ENCODE results near the gene FAM222A. TPM values are rescaled to one million over a fixed set of nuclear protein-coding genes. Genes with fewer than 3 reads are reported as not detected.

FAM222A gene
- total RNA-seq, 1 experiment from 2014 or later: 18.0 TPM

DNA sequence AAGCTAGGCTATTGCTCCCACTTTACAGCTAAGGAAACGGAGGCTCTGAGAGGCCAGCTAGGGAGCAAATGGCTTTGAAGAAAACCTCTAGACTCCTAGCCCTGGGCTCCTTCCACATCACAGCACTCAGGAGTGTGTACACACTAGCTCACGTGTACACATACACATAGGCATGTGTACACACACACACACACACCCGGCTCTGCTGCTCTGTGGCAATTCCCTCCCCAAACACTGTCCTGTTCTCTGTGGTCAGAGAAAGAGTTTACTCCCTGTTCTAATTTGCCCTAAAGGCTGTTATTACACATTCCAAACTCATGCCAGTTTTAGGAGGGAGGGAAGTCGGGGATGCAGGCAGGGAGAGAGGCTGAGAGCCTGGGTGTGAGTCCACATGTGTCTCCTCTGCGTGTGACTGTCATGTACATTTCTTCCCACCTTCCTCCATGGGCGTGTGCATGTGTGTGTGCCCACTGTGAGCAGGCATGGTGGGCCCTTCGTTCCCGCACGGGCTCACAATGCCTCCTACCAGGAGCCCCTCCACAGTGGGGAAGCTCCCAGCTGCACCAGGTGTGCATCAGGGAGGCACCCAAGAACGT lies 105.4 kb downstream of the FAM222A start:
- H3K9me3 Mint-ChIP-seq (ENCODE audit: unreplicated experiment): no peaks in the 10 kb centered on the region
- Histone ChIP-seq H3K36me3 (ENCODE audit: control insufficient read depth, insufficient read depth, low read length) (no peaks in the 10 kb centered on the region), H3K4me3 (ENCODE audit: low read depth, low read length) (no peak overlapping the region), H3K9me3 (no peaks in the 10 kb centered on the region), H3K27me3 (replicated peaks; ENCODE audit: control insufficient read depth, insufficient read depth, low read length) (no peaks in the 10 kb centered on the region), H3K4me1 (peaks cover 14% of the 10 kb centered on the region)
- intact Hi-C loops (cut with micrococcal nuclease; ENCODE audit: unreplicated experiment): no loop called here
- TF ChIP-seq, protein P1, sequence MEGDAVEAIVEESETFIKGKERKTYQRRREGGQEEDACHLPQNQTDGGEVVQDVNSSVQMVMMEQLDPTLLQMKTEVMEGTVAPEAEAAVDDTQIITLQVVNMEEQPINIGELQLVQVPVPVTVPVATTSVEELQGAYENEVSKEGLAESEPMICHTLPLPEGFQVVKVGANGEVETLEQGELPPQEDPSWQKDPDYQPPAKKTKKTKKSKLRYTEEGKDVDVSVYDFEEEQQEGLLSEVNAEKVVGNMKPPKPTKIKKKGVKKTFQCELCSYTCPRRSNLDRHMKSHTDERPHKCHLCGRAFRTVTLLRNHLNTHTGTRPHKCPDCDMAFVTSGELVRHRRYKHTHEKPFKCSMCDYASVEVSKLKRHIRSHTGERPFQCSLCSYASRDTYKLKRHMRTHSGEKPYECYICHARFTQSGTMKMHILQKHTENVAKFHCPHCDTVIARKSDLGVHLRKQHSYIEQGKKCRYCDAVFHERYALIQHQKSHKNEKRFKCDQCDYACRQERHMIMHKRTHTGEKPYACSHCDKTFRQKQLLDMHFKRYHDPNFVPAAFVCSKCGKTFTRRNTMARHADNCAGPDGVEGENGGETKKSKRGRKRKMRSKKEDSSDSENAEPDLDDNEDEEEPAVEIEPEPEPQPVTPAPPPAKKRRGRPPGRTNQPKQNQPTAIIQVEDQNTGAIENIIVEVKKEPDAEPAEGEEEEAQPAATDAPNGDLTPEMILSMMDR (IDR thresholded peaks at IDR 0.05; ENCODE audit: insufficient read depth in 1 of 2, low read depth in 1 of 2, low read length in 1 of 2, severe bottlenecking in 1 of 2, unreplicated experiment in 1 of 2): no peak
- DNase-seq: no peak
- no peaks in the 10 kb centered on the region for H3K36me3 Mint-ChIP-seq (ENCODE audit: insufficient read depth, unreplicated experiment)
- H3K4me1 Mint-ChIP-seq (ENCODE audit: low read depth, unreplicated experiment): no peaks in the 10 kb centered on the region
- CTCF ChIA-PET: no interaction called here
- H3K4me3 Mint-ChIP-seq (ENCODE audit: unreplicated experiment): no peak overlapping the region
- no TSS peak for BruUV-seq (replicated peaks)
- no peak overlapping the region for H3K27ac Mint-ChIP-seq (ENCODE audit: unreplicated experiment)
- no peaks in the 10 kb centered on the region for H3K27me3 Mint-ChIP-seq (ENCODE audit: insufficient read depth, unreplicated experiment)
- POLR2A ChIA-PET: no interaction called here

Other genes with a start within 250 kb of the FAM222A start
- 40.2 and 41.5 TPM in 2 replicates for gene KCTD10, start 236.5 kb upstream of the FAM222A start, total RNA-seq (2022)
- gene UBE3B, start 236.2 kb upstream of the FAM222A start, total RNA-seq (2022): 38.4 and 40.2 TPM in 2 replicates
- 42.3 and 48.9 TPM in 2 replicates for gene MMAB, start 140.3 kb upstream of the FAM222A start, total RNA-seq (2022)
- gene MVK, start 140.0 kb upstream of the FAM222A start, total RNA-seq (2022): 28.4 and 28.9 TPM in 2 replicates
- gene TRPV4, start 119.6 kb downstream of the FAM222A start, total RNA-seq (2022): not detected in 2 replicates
- gene GLTP, start 166.7 kb downstream of the FAM222A start, total RNA-seq (2022): 12.2 and 14.9 TPM in 2 replicates
- gene TCHP, start 186.4 kb downstream of the FAM222A start, total RNA-seq (2022): 17.7 and 19.5 TPM in 2 replicates

Data from Caco-2 (cell line).